Adipocyte (in vitro differentiated cells): ENCODE data around the gene DLEC1.

ENCODE experiments used
- DNase-seq: peaks from one replicate; pipeline ENCODE4 v3.0.0-alpha.2; 2015; ENCODE audit warnings: low read depth
- H3K27me3 ChIP-seq: replicated peaks from 2 replicates; pipeline ENCODE4 v1.7.0; 2013; ENCODE audit warnings: mild to moderate bottlenecking, low read length, moderate library complexity; ENCODE audit not compliant: control insufficient read depth, insufficient read depth
- H3K36me3 ChIP-seq: 2 replicates; pipeline ENCODE4 v1.7.0; 2013; ENCODE audit warnings: low read length, mild to moderate bottlenecking, moderate library complexity; ENCODE audit not compliant: control insufficient read depth, insufficient read depth, severe bottlenecking
- H3K4me1 ChIP-seq: 2 replicates; pipeline ENCODE4 v1.7.0; 2013; ENCODE audit warnings: mild to moderate bottlenecking, low read length, moderate library complexity; ENCODE audit not compliant: control insufficient read depth, insufficient read depth
- H3K4me3 ChIP-seq: 2 replicates; pipeline ENCODE4 v1.7.0; 2013; ENCODE audit warnings: mild to moderate bottlenecking, low read length, moderate library complexity
- H3K9ac ChIP-seq: 2 replicates; pipeline ENCODE4 v1.7.0; 2013; ENCODE audit warnings: mild to moderate bottlenecking, low read length, moderate library complexity
- H3K9me3 ChIP-seq: 2 replicates; pipeline ENCODE4 v1.7.0; 2013; ENCODE audit warnings: mild to moderate bottlenecking, low read length, moderate library complexity; ENCODE audit not compliant: control insufficient read depth

The DLEC1 gene, protein sequence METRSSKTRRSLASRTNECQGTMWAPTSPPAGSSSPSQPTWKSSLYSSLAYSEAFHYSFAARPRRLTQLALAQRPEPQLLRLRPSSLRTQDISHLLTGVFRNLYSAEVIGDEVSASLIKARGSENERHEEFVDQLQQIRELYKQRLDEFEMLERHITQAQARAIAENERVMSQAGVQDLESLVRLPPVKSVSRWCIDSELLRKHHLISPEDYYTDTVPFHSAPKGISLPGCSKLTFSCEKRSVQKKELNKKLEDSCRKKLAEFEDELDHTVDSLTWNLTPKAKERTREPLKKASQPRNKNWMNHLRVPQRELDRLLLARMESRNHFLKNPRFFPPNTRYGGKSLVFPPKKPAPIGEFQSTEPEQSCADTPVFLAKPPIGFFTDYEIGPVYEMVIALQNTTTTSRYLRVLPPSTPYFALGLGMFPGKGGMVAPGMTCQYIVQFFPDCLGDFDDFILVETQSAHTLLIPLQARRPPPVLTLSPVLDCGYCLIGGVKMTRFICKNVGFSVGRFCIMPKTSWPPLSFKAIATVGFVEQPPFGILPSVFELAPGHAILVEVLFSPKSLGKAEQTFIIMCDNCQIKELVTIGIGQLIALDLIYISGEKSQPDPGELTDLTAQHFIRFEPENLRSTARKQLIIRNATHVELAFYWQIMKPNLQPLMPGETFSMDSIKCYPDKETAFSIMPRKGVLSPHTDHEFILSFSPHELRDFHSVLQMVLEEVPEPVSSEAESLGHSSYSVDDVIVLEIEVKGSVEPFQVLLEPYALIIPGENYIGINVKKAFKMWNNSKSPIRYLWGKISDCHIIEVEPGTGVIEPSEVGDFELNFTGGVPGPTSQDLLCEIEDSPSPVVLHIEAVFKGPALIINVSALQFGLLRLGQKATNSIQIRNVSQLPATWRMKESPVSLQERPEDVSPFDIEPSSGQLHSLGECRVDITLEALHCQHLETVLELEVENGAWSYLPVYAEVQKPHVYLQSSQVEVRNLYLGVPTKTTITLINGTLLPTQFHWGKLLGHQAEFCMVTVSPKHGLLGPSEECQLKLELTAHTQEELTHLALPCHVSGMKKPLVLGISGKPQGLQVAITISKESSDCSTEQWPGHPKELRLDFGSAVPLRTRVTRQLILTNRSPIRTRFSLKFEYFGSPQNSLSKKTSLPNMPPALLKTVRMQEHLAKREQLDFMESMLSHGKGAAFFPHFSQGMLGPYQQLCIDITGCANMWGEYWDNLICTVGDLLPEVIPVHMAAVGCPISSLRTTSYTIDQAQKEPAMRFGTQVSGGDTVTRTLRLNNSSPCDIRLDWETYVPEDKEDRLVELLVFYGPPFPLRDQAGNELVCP (N-terminal part only)

DNA sequence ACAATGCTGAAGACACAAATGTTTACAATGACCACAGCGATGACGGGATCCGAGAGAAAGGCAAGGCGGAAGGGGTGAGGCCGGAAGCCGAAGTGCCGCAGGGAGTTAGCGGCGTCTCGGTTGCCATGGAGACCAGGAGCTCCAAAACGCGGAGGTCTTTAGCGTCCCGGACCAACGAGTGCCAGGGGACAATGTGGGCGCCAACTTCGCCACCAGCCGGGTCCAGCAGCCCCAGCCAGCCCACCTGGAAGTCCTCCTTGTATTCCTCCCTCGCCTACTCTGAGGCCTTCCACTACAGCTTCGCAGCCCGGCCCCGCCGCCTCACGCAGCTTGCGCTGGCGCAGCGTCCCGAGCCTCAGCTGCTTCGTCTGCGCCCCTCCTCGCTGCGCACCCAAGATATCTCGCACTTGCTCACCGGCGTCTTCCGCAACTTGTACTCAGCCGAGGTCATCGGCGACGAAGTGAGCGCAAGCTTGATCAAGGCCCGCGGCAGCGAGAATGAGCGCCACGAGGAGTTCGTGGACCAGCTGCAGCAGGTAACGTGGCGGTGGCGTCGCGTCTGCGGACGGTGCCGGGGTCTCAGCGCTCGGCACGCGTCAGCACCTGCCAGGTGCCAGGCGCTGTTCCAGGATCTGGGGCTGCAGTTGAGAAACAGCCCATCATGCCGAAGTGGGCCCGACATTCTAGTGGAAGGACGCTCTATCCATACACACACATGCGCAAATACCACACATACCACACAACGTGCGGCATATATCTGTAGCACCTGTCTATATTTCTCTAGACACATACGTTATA is at the start of gene DLEC1:
TSS of gene DLEC1 (plus strand) at position 108 of the 798 bp plus-strand sequence. CDS start at position 126, 18 bp downstream.
- Histone ChIP-seq H3K36me3 (no peaks in the 10 kb centered on the region), H3K9me3 (no peaks in the 10 kb centered on the region), H3K4me1 (peaks cover 11% of the 10 kb centered on the region), H3K9ac (peak within 1 kb of the TSS; percentile 7), H3K27me3 (no peaks in the 10 kb centered on the region), H3K4me3 (peak within 1 kb of the TSS; percentile 74)
- DNase-seq, result peak; percentile 65

DNA sequence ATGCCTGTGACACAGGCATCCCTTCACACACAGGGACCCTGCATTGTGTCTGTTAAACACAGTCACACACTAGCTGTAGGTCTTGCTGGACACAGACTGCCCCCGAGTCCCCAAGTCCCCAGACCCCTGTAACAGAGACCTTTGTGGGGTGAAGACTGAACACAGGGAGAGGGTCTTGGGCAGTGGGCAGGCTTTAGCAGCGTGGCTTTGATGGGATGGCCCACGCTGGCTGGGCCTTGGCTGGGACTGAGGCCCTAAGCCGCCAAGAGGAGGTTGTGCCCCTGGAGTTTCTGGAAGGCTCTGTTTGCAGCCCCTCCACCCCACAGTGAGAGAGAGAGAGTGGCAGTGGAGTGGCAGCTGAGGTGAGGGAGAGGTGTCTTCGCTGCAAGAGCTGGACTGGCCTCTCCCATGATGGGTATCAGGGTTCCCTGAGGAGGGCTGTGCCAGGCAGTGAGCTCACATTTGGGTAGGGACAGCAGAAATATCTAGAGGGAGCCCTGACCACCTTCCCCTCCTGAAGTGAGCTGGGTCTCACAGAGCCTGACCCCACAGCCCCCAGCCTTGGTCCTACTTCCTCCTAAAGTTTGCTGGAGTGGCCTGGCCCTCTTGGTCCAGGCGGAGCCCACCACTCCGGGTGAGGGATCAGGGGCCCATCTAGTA is 49.1 kb upstream of the DLEC1 start:
- Histone ChIP-seq H3K9me3 (no peaks in the 10 kb centered on the region), H3K36me3 (peaks cover 2% of the 10 kb centered on the region), H3K27me3 (no peaks in the 10 kb centered on the region), H3K4me1 (peaks cover 8% of the 10 kb centered on the region), H3K9ac (no peak overlapping the region), H3K4me3 (no peak overlapping the region)
- no peak for DNase-seq

DNA sequence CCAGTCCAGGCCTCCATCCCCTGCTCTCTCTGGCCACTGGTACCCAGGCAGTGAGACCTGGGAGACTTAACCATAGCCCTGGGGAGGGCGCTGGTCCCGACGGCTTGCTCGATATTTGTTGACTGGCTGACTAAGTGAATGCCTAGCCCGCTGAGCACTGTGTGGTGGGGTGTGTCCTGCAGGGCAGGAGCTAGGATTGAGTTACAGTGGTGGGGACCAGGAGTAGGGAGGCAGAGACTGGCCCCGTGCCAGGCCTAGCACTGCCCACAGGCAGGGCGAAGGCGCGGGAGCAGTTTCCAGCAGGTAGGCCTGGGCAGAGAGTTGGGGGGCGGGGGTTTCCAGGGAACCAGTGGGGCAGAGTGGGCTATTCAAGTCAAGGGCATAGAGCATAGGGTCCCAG is 48.5 kb upstream of the DLEC1 start, which contains the start of gene VILL:
TSS of gene VILL (plus strand) at position 260 of the 400 bp plus-strand sequence. CDS start 2,887 bp downstream, outside the sequence.
- no peaks in the 10 kb centered on the region for H3K36me3 ChIP-seq
- H3K4me1 ChIP-seq, result peaks cover 9% of the 10 kb centered on the region
- H3K9me3 ChIP-seq, result no peaks in the 10 kb centered on the region
- H3K4me3 ChIP-seq, result no peak within 1 kb of the TSS
- DNase-seq, result no peak
- no peak within 1 kb of the TSS for H3K9ac ChIP-seq
- no peaks in the 10 kb centered on the region for H3K27me3 ChIP-seq

DNA sequence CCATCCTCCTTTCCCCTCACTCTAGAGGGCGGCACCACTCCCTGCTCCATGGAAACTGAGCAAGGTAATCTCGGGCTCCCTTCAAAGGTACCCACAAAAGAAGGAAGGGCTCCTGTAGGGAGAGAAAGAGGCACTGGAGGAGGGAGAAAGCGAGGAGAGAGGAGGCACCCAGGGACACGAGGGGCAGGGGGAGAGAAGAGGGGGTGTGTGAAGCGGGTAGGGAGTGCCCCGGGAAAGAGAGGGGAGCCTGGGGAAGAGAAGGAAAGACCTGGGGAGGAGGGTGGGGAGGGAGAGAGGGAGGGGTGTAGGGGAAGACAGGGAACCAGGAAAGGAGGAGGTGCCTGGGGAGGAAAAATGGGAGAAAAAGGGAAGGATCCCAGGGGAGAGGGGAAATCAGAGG is 47.9 kb upstream of the DLEC1 start:
- no peak for DNase-seq
- Histone ChIP-seq H3K9me3 (no peaks in the 10 kb centered on the region), H3K4me3 (no peak overlapping the region), H3K4me1 (peaks cover 9% of the 10 kb centered on the region), H3K36me3 (no peaks in the 10 kb centered on the region), H3K27me3 (no peaks in the 10 kb centered on the region), H3K9ac (no peak overlapping the region)

DNA sequence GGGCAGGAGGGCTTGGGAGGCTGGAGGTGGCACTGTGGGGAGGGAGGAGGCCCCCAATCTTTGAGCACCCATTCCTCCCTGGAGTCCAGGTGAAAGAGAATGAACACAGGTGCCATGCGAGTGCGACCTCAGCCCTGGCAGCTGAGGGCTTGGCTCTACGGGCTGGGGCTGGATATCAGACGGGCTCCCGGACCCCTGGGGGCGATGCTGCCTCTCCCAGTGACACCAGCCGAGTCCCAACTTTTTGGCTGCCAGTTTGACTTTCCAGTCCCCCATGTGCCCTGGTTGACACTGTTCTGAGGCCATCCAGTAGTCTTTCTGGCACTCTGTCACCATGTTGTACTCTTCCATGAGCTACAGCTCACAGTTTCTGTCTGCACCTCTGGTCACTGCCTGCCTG is 47.2 kb upstream of the DLEC1 start:
- Histone ChIP-seq H3K9me3 (no peaks in the 10 kb centered on the region), H3K4me3 (no peak overlapping the region), H3K36me3 (no peaks in the 10 kb centered on the region), H3K27me3 (no peaks in the 10 kb centered on the region), H3K9ac (no peak overlapping the region), H3K4me1 (peaks cover 9% of the 10 kb centered on the region)
- DNase-seq, result no peak

DNA sequence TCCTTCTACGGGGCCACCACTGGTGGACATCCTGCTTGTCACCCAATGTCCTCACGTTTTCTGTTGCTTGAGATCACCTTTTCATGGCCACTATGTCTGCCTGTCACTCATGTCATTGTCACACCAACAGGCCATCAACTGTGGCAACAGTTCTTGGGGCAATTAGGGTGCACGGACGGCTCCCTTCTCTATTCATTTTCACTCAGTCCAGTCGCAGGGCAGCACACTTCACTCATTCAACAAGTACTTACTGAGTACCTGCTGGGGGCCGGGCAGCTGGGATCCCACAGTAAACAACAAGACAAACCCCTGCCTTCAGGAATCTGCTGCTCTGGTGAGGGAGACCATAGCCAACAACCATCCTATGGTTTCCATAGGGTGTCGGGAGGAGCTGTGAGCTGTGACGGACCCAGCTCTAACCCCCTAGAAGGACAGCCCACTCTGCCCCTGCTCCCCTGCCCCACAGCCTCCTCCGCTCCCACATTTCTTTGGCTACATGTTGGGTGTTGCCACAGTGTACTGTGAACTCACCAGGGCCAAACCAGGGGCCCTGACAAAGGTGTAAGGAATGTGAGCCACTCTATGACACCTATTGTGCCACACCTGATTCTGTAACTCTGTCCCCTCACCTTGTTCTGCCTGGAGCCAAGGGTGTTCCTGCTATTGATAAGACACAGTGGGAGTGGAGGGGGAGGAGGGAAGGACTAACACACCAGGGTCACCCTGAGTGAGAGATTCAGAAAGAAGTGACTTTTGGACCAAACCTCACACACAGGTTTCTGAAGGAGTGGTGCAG is 46.5 kb upstream of the DLEC1 start:
- no peak for DNase-seq
- H3K4me3 ChIP-seq, result no peak overlapping the region
- H3K9ac ChIP-seq, result no peak overlapping the region
- H3K9me3 ChIP-seq, result no peaks in the 10 kb centered on the region
- peaks cover 9% of the 10 kb centered on the region for H3K4me1 ChIP-seq
- H3K27me3 ChIP-seq, result no peaks in the 10 kb centered on the region
- no peaks in the 10 kb centered on the region for H3K36me3 ChIP-seq

DNA sequence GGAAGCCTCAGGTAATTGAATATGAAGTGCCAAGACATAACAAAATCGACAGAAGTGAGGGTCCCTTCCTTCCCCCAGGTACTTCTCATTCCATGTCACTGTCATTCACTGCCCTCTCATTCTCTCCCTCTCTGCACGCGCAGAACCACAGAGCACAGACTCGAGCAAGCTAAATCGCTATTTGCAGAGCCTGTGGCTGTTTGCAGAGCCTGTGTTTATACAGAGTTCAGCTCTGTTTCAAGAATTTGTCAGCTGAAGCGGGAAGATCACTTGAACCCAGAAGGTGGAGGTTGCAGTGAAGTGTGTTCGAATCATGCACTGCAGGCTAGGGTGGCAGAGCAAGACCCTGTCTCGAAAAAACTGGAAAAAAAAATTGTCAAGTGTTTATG is 45.9 kb upstream of the DLEC1 start:
- H3K4me1 ChIP-seq, result peaks cover 10% of the 10 kb centered on the region
- H3K4me3 ChIP-seq, result no peak overlapping the region
- no peak overlapping the region for H3K9ac ChIP-seq
- H3K27me3 ChIP-seq, result no peaks in the 10 kb centered on the region
- no peak for DNase-seq
- H3K36me3 ChIP-seq, result no peaks in the 10 kb centered on the region
- H3K9me3 ChIP-seq, result no peaks in the 10 kb centered on the region

DNA sequence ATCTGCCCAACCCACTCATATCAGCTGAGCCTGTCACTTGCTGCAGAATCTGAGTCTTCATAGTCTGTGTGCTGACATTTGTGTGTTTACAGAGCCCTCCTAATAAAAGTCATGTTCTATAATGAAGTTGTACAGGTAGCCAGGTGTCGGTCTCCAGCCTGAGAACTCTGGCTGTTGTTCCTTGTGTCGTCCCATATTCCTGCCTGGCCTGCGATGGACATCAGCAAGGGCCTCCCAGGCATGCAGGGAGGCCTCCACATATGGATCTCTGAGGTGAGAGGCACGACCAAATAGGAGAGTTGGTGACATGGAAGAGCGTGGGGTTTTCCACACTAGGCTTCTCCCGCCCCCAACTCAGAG is 45.6 kb upstream of the DLEC1 start:
- Histone ChIP-seq H3K4me1 (peaks cover 14% of the 10 kb centered on the region), H3K27me3 (no peaks in the 10 kb centered on the region), H3K4me3 (peak overlapping the region; percentile 82), H3K9ac (peak overlapping the region; percentile 86), H3K9me3 (no peaks in the 10 kb centered on the region), H3K36me3 (no peaks in the 10 kb centered on the region)
- no peak for DNase-seq

DNA sequence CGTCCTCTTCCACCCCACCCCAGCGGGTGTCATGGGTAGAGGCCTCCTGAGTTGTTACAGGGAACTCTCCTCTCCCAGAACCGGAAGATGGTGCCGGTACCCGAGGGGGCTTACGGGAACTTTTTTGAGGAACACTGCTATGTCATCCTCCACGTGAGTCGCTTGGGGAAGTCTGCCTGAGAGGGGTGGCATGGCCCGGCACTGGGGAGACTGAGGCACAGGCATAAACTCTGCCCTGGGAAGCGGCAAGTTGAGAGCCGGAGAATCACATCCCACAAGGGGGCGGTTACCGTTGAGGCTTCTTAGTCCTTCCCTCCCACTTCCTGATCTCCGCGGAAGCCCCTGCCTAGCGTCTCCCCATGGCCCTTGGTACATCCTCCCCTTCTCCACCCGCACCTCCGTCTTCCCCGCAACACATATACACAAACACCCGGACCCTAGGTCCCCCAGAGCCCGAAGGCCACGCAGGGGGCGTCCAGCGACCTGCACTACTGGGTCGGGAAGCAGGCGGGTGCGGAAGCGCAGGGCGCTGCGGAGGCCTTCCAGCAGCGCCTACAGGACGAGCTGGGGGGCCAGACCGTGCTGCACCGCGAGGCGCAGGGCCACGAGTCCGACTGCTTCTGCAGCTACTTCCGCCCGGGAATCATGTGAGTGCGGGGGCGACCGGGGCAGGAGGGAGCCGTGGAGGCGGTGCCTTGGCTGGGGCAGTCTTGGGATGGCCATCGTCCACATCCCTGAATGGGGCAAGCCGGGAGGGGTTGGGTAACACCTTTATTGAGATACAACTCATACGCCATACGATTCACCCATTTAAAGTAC is 45.0 kb upstream of the DLEC1 start:
- Histone ChIP-seq H3K36me3 (no peaks in the 10 kb centered on the region), H3K4me3 (peak overlapping the region; percentile 82), H3K4me1 (peaks cover 17% of the 10 kb centered on the region), H3K9me3 (no peaks in the 10 kb centered on the region), H3K9ac (peak overlapping the region; percentile 86), H3K27me3 (no peaks in the 10 kb centered on the region)
- peak; percentile 79 for DNase-seq
